BJ (cell line): ENCODE results near the gene PARP12. TPM values are rescaled to one million over a fixed set of nuclear protein-coding genes. Genes with fewer than 3 reads are reported as not detected.

Source experiments
- CTCF ChIA-PET: fragments of 350-600 bp; formaldehyde crosslinking; extraction: SDS; loops from one replicate; lab custom pipeline; 2021; ENCODE audit warnings: antibody characterized with exemption, inconsistent platforms; lab: Yijun Ruan, JAX
- POLR2A ChIA-PET: fragments of 300-600 bp; sonication (Branson Sonifier 250); formaldehyde crosslinking; extraction: SDS; loops from one replicate; lab custom pipeline; 2021; ENCODE audit warnings: antibody characterized with exemption; lab: Charles Lee
- DNase-seq: peaks from one replicate; pipeline ENCODE4 v3.0.0-alpha.2; 2011; ENCODE audit warnings: low read depth
- H3K27me3 ChIP-seq: 2 replicates; pipeline ENCODE4 v1.6.0; 2011; ENCODE audit warnings: low read length; ENCODE audit not compliant: control insufficient read depth, insufficient read depth
- H3K36me3 ChIP-seq: 2 replicates; pipeline ENCODE4 v1.5.1; 2011; ENCODE audit warnings: low read length; ENCODE audit not compliant: control insufficient read depth, insufficient read depth
- H3K4me3 ChIP-seq: 2 replicates; pipeline ENCODE4 v1.5.1; 2011; ENCODE audit warnings: low read depth, mild to moderate bottlenecking, control low read depth, low read length
- CTCF ChIP-seq: IDR thresholded peaks from 2 replicates; pipeline ENCODE4 v1.5.1; 2011; ENCODE audit warnings: low read depth, mild to moderate bottlenecking, control low read depth, inconsistent platforms, low read length, moderate library complexity; ENCODE audit not compliant: insufficient read depth
- polyA plus RNA-seq: library from polyadenylated mRNA; depleted of rRNA; stranded (reverse); fragments of >200 nt; gene quantifications from 2 replicates; pipeline ENCODE4 v1.2.3, GENCODE V29; 2011

Gene PARP12
- polyA plus RNA-seq, 1 experiment: 21.2 TPM

GRCh38 chr7:140049339-140050024 lies 13.3 kb downstream of the PARP12 start:
- CTCF ChIA-PET: no interaction called here

GRCh38 chr7:140048989-140049338 lies 13.8 kb downstream of the PARP12 start:
- Histone ChIP-seq H3K27me3 (no peaks in the 10 kb centered on the region), H3K4me3 (no peak overlapping the region), H3K36me3 (no peaks in the 10 kb centered on the region)
- no peak for DNase-seq
- CTCF ChIA-PET: no interaction called here
- TF ChIP-seq CTCF: no peak
- POLR2A ChIA-PET: no interaction called here

More at GRCh38 chr7:140049339-140050024, 13.3 kb downstream of the PARP12 start:
- Histone ChIP-seq H3K27me3 (no peaks in the 10 kb centered on the region), H3K4me3 (no peak overlapping the region), H3K36me3 (no peaks in the 10 kb centered on the region)
- POLR2A ChIA-PET: no interaction called here
- DNase-seq: no peak
- TF ChIP-seq CTCF: no peak

GRCh38 chr7:140048138-140048537 lies 14.6 kb downstream of the PARP12 start:
- no peak for TF ChIP-seq CTCF
- ChIA-PET CTCF (no interaction called here), POLR2A (no interaction called here)
- no peak for DNase-seq
- Histone ChIP-seq H3K27me3 (no peaks in the 10 kb centered on the region), H3K4me3 (no peak overlapping the region), H3K36me3 (no peaks in the 10 kb centered on the region)

- CTCF ChIA-PET: no interaction called here
- TF ChIP-seq CTCF: no peak
- H3K36me3 ChIP-seq: no peaks in the 10 kb centered on the region
- no peak overlapping the region for H3K4me3 ChIP-seq
- POLR2A ChIA-PET: no interaction called here
- DNase-seq: no peak
- no peaks in the 10 kb centered on the region for H3K27me3 ChIP-seq
These were observed 15.6 kb downstream of the PARP12 start for GRCh38 chr7:140047197-140047596.

- CTCF ChIA-PET: no interaction called here
- POLR2A ChIA-PET: no interaction called here
- no peak for DNase-seq
- Histone ChIP-seq H3K27me3 (no peaks in the 10 kb centered on the region), H3K4me3 (no peak overlapping the region), H3K36me3 (no peaks in the 10 kb centered on the region)
- no peak for TF ChIP-seq CTCF
These were observed 17.1 kb downstream of the PARP12 start for GRCh38 chr7:140045697-140046096.
